ENCODE measurements around the gene PLA2G12B. TPM values are rescaled to one million over a fixed set of nuclear protein-coding genes. Genes with fewer than 3 reads are reported as not detected.

PLA2G12B gene
- total RNA-seq, 2 experiments from 2014 or later, result not detected

DNA sequence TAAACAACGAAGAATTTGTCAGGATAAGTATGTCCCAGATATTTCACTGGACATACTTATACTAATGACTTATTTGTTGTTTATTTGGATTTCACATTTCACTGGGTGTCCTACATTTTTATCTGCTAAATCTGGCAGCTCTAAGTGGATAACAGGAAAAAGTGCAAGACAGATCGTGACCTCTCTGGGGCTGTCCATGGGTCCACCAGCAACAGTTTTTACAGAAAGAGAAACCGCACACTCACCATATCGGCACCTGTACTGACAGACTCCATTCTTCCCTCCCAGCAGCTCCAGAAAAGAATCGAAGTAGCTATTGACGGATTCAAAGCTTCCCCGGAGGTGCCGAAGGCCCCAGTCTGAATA is 393 bp downstream of the PLA2G12B start:
- H3K27me3 Mint-ChIP-seq, result peaks cover 11% of the 10 kb centered on the region
- H3K9me3 Mint-ChIP-seq, result no peaks in the 10 kb centered on the region
- no peak for ATAC-seq (ENCODE audit: low read depth)
- no peak overlapping the region for H3K27ac Mint-ChIP-seq
- H3K4me1 Mint-ChIP-seq, result no peaks in the 10 kb centered on the region
- no peak for DNase-seq
- H3K36me3 Mint-ChIP-seq, result no peaks in the 10 kb centered on the region
- POLR2A ChIA-PET, result interaction anchor here (0.6 kb wide), 1 partner anchor 102 kb away, joined by 3 read pairs; no protein-coding TSS in a partner anchor
- H3K4me3 Mint-ChIP-seq, result no peak overlapping the region

DNA sequence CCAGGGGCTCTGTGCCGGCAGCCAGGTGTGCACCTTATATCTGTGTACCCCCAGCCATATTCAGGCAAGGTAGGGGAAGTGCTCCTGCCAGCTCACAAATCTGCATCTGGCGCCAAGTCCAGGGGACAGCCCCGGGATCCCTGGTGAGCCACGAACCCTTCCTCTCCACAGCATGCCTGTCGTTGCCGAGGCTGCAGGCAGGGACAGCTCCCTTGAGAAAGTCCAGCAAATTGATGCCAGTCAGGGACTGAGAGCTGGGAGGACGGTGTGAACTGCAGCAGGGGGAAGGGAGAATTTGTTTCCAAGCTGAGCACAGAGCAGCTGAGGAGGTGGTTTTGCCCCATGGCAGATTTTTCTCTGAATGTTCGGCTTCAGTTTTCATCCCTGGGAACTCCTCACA is 919 bp downstream of the PLA2G12B start:
- POLR2A ChIA-PET, result interaction anchor here (0.6 kb wide), 1 partner anchor 102 kb away, joined by 3 read pairs; no protein-coding TSS in a partner anchor
- Mint-ChIP-seq H3K27me3 (peaks cover 14% of the 10 kb centered on the region), H3K36me3 (no peaks in the 10 kb centered on the region), H3K9me3 (no peaks in the 10 kb centered on the region), H3K4me3 (no peak overlapping the region), H3K27ac (no peak overlapping the region), H3K4me1 (no peaks in the 10 kb centered on the region)
- DNase-seq, result no peak
- ATAC-seq (ENCODE audit: low read depth), result no peak

DNA sequence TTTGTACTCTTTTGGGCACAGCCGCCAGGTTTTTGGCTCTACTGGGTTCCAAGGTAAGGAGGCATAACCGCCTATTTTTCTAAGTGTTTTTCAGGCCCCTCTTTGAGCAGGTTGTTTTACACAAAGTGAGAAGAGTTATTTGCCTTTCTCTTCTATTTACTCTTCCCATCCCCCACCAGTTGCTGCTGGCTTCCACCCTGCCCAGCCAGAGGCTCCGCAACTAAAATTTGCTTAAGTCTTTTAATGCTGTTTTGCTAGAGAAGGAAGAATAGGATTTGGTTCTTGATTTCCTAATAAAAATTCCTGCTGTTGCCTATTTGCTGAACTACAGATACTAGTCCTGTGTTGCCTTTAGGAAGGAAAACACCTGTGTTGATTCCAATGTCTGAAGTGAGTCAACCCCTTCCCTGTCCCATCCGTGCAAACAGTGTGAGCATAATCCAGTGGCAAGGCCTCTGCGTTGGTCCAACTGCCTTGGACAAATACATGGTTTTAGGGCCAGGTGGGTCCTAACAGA is 1.9 kb downstream of the PLA2G12B start:
- no peak overlapping the region for H3K27ac Mint-ChIP-seq
- no peaks in the 10 kb centered on the region for H3K36me3 Mint-ChIP-seq
- no peak for DNase-seq
- H3K4me1 Mint-ChIP-seq, result no peaks in the 10 kb centered on the region
- H3K9me3 Mint-ChIP-seq, result no peaks in the 10 kb centered on the region
- H3K4me3 Mint-ChIP-seq, result no peak overlapping the region
- peaks cover 19% of the 10 kb centered on the region for H3K27me3 Mint-ChIP-seq
- POLR2A ChIA-PET, result no interaction called here
- no peak for ATAC-seq (ENCODE audit: low read depth)

DNA sequence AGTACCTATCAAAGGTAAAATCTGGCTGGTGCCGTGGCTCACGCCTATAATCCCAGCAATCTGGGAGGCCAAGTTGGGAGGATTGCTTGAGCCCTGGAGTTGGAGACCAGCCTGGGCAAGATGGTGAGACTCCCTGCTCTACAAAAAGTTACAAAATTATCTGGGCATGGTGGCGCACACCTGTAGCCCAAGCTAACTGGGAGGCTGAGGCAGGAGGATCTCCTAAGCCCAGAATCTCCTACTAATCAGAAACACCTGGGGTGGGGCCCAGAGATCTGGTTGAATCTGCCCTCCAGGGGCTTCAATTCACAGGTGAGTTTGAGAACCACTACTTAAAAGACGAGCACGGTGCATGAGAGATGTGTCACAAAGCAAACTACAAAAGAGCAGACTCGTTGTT is 2.4 kb downstream of the PLA2G12B start:
- H3K27ac Mint-ChIP-seq, result no peak overlapping the region

DNA sequence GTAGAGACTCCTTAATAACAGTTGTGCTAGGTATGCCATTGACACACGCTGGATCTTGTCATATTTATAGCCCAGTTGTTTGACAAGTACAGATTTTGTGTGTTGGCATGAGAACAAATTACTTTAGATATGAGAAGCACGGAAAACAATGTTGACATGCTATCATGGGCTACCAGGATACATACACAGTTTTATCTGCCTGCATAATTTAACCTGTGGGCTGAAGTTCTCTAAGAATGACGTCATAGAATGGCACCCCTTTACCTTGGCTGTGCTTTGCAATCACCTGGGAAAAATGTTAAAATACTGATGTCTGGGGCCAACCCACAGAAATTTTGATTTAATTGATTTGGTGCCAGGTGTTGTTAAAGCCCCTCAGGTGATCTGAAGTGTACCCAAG is 2.8 kb downstream of the PLA2G12B start:
- POLR2A ChIA-PET, result no interaction called here

More for the DNA sequence above, 2.4 kb downstream of the PLA2G12B start:
- Mint-ChIP-seq H3K4me3 (no peak overlapping the region), H3K4me1 (no peaks in the 10 kb centered on the region), H3K27me3 (peaks cover 17% of the 10 kb centered on the region), H3K36me3 (no peaks in the 10 kb centered on the region), H3K9me3 (no peaks in the 10 kb centered on the region)
- ATAC-seq (ENCODE audit: low read depth) (no peak), DNase-seq (no peak)
- POLR2A ChIA-PET, result no interaction called here

DNA sequence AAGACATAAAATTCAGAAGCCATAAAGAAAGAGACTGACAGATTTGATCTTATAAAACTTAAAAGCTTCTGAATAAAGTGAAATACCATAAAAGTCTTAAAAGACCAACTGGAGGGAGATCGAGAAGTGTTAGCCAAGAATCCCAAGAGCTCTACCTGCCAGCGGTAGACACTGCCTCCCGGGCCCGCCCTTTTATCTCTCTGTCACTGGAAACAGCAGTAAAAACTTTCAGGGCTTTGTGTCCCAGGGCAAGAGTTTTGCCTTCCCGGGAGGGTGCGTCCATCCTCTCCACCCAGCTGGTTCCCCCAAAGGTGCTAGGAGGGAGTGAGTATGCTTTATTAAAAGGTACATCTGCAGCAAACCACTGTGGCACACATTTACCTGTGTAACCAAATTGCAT is 5.8 kb downstream of the PLA2G12B start:
- Mint-ChIP-seq H3K4me1 (no peaks in the 10 kb centered on the region), H3K36me3 (no peaks in the 10 kb centered on the region), H3K9me3 (no peaks in the 10 kb centered on the region), H3K27me3 (peaks cover 27% of the 10 kb centered on the region), H3K27ac (no peak overlapping the region), H3K4me3 (no peak overlapping the region)
- ATAC-seq (ENCODE audit: low read depth) (no peak), DNase-seq (no peak)
- POLR2A ChIA-PET, result no interaction called here

More for the DNA sequence above, 2.8 kb downstream of the PLA2G12B start:
- Mint-ChIP-seq H3K4me3 (no peak overlapping the region), H3K36me3 (no peaks in the 10 kb centered on the region), H3K27me3 (peaks cover 21% of the 10 kb centered on the region), H3K4me1 (no peaks in the 10 kb centered on the region), H3K27ac (no peak overlapping the region), H3K9me3 (no peaks in the 10 kb centered on the region)
- DNase-seq (no peak), ATAC-seq (ENCODE audit: low read depth) (no peak)

DNA sequence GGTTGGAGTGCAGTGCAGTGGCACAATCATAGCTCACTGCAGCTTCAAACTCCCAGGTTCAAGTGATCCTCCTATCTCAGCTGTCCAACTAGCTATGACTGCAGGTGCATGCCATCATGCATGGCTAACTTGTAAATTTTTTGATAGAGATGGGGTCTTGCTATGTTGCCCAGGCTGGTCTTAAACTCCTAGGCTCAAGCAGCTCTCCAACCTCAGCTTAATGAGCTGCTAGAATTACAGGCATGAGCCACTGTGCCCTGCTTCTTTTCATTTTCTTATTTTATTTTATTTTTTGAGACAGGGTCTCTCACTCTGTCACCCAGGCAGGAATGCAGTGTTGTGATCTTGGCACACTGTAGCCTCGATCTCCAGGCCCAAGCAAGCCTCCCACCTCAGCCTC is 7.6 kb downstream of the PLA2G12B start:
- no peak overlapping the region for H3K27ac Mint-ChIP-seq
- no peak for DNase-seq
- no peak overlapping the region for H3K4me3 Mint-ChIP-seq
- H3K27me3 Mint-ChIP-seq, result peaks cover 27% of the 10 kb centered on the region
- H3K9me3 Mint-ChIP-seq, result no peaks in the 10 kb centered on the region
- POLR2A ChIA-PET, result no interaction called here
- no peaks in the 10 kb centered on the region for H3K4me1 Mint-ChIP-seq
- no peaks in the 10 kb centered on the region for H3K36me3 Mint-ChIP-seq
- ATAC-seq (ENCODE audit: low read depth), result no peak

DNA sequence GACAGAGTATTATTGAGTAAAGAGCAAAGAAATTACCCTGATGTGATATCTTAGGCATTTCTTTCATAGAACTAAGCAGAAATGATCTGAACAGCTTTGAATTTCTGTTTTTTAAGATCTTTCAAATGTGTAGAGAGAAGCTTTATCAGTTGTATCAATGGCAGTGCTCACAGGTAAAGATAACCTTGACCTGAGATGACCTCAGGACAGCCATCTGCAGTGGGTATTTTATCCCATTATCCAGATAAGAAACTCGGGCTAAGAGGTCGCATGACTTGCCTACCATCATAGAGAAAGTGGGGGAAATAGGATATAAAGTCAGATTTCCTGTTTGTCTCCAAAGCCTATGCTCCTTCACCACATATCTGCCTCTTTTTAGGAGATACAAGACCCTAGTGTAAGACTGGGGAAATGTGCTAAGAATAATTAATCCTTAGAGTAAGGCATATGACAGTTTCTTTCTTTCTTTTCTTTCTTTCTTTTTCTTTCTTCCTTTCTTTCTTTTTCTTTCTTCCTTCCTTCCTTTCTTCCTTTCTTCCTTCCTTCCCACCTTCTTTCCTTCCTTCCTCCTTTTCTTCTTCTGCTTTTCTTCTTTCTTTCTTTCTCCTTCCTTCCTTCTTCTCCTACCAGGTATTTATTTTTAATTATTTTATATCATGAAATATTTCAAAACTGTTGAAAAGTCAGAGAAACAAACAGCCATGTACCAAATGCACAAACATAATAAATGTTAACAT is 10.9 kb downstream of the PLA2G12B start:
- Mint-ChIP-seq H3K36me3 (no peaks in the 10 kb centered on the region), H3K4me3 (no peak overlapping the region), H3K27ac (no peak overlapping the region), H3K4me1 (no peaks in the 10 kb centered on the region), H3K9me3 (no peaks in the 10 kb centered on the region), H3K27me3 (peaks cover 20% of the 10 kb centered on the region)
- no peak for DNase-seq
- POLR2A ChIA-PET, result no interaction called here
- ATAC-seq (ENCODE audit: low read depth), result no peak

DNA sequence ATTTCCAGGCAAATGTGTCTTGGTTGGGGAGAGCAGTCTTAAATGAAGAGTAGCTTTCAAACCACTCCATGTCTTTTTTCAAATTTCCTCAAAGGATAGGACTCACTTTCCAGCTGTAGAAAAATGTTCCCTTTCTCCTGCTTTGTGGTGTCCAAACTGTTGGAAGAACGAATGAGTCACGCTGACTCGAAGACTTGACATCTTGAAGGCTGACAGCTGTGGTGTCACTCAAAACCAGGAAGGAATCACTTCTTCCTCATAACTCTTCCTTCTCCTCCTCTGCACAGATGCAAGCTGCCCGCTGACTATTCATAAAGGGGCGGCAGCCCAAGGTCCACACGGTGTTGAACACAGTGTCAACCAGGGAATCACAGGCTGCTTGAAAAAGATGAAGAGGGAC is 19.2 kb downstream of the PLA2G12B start:
- POLR2A ChIA-PET, result no interaction called here
- Mint-ChIP-seq H3K4me3 (no peak overlapping the region), H3K27me3 (no peaks in the 10 kb centered on the region), H3K4me1 (no peaks in the 10 kb centered on the region), H3K36me3 (no peaks in the 10 kb centered on the region), H3K27ac (no peak overlapping the region), H3K9me3 (no peaks in the 10 kb centered on the region)
- no peak for ATAC-seq (ENCODE audit: low read depth)
- no peak for DNase-seq

DNA sequence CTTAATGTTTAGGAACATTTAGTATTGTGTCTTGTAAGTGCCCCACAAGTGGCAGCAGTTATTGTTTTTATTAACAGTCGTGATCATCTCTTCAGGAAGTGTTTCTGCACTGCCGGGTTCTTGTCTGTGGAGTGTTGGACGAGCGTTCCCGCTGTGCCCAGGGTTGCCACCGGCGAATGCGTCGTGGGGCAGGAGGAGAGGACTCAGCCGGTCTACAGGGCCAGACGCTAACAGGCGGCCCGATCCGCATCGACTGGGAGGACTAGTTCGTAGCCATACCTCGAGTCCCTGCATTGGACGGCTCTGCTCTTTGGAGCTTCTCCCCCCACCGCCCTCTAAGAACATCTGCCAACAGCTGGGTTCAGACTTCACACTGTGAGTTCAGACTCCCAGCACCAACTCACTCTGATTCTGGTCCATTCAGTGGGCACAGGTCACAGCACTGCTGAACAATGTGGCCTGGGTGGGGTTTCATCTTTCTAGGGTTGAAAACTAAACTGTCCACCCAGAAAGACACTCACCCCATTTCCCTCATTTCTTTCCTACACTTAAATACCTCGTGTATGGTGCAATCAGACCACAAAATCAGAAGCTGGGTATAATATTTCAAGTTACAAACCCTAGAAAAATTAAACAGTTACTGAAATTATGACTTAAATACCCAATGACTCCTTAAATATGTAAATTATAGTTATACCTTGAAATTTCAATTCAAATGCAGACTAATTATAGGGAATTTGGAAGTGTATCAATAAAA is 22.2 kb downstream of the PLA2G12B start:
- no peaks in the 10 kb centered on the region for H3K9me3 Mint-ChIP-seq
- H3K4me3 Mint-ChIP-seq, result no peak overlapping the region
- no peak for ATAC-seq (ENCODE audit: low read depth)
- peaks cover 2% of the 10 kb centered on the region for H3K27me3 Mint-ChIP-seq
- no peak overlapping the region for H3K27ac Mint-ChIP-seq
- no peaks in the 10 kb centered on the region for H3K4me1 Mint-ChIP-seq
- H3K36me3 Mint-ChIP-seq, result no peaks in the 10 kb centered on the region
- POLR2A ChIA-PET, result no interaction called here
- DNase-seq, result no peak

DNA sequence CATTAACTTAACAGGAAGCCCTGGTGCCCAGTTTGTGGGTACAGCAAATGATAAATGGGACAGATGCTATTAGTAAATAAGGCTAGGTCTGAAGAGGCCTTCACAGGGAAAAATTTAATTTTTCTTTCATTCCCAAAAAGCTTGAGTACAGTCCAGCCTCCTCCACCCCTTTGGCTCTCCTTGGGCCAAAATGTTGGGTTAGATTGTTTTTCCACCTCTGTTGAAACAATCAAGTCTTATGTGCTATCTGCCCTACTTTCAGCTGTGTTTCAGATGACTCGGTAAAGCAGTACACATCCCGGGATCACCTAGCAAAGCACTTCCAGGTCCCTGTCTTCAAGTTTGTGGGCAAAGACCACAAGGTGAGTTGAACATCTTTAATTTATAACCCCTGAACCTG is 24.3 kb downstream of the PLA2G12B start:
- Mint-ChIP-seq H3K4me1 (no peaks in the 10 kb centered on the region), H3K27me3 (peaks cover 5% of the 10 kb centered on the region), H3K4me3 (no peak overlapping the region), H3K9me3 (no peaks in the 10 kb centered on the region), H3K27ac (no peak overlapping the region), H3K36me3 (no peaks in the 10 kb centered on the region)
- ATAC-seq (ENCODE audit: low read depth), result no peak
- no peak for DNase-seq
- POLR2A ChIA-PET, result no interaction called here

DNA sequence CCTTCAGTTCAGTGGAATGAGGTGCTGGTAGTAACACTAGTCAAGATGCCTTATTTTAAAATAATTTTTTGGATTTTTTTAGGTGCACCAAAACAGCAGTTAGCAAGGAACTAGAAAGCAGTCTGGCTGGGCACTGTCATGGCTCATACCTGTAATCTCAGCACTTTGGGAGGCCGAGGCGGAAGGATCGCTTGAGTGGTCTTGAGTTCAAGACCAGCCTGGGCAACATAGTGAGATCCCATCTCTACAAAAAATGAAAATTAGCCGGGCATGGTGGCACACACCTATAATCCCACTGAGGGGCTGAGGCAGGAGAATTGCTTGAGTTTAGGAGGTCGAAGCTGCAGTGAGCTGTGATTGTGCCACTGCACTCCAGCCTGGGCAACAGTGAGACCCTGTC is 25.8 kb downstream of the PLA2G12B start:
- no peaks in the 10 kb centered on the region for H3K4me1 Mint-ChIP-seq
- no peak overlapping the region for H3K27ac Mint-ChIP-seq
- H3K27me3 Mint-ChIP-seq, result peaks cover 5% of the 10 kb centered on the region
- POLR2A ChIA-PET, result no interaction called here
- no peaks in the 10 kb centered on the region for H3K9me3 Mint-ChIP-seq
- no peak overlapping the region for H3K4me3 Mint-ChIP-seq
- no peak for ATAC-seq (ENCODE audit: low read depth)
- DNase-seq, result no peak
- no peaks in the 10 kb centered on the region for H3K36me3 Mint-ChIP-seq

DNA sequence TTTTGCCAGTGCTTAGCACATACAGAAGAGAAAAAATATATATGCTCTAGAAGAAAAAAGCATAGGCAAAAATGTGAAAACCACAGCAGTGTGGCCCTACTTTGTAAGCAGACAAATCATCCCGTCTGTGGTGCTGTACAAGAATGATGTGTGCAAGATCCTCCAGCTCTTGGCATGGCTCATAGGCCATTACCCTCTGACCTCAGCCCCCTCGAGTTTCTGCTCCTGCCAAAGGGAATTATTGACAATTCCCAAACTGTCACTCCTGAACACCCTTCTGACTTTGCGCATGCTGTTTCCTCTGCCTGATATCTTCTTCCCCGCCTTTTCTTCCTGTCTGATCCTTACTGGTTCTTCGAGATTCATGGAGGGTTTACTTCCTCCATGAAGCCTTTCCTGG is 27.1 kb downstream of the PLA2G12B start:
- no peaks in the 10 kb centered on the region for H3K4me1 Mint-ChIP-seq
- H3K4me3 Mint-ChIP-seq, result no peak overlapping the region
- POLR2A ChIA-PET, result no interaction called here
- ATAC-seq (ENCODE audit: low read depth) (no peak), DNase-seq (no peak)
- H3K27me3 Mint-ChIP-seq, result peaks cover 6% of the 10 kb centered on the region
- H3K27ac Mint-ChIP-seq, result no peak overlapping the region
- no peaks in the 10 kb centered on the region for H3K36me3 Mint-ChIP-seq
- peaks cover under 1% of the 10 kb centered on the region for H3K9me3 Mint-ChIP-seq

DNA sequence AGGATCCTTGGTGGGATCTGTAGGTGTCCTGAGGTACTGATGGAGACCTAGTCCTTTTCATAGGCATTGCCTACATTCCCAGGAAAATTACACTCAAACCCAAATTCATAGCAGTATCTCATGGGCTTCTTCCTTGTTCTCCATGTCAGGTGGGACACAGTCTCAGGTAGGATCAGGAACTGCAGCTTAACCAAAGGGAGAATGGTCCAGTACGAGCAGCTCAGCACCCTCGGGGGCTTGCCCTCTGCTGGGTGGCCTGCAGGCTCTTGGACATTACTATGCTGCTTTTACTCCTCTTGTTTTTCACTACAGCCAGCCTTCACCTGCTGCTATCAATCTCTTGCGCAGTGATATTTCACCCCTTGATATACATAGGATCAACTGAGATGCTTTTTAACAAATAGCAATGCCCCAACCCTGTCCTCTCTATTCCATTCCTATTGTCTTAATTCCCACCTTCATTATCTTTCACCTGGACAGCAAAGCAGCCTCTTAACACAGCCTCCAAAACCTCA is 28.6 kb downstream of the PLA2G12B start:
- DNase-seq, result no peak
- POLR2A ChIA-PET, result no interaction called here
- Mint-ChIP-seq H3K4me3 (no peak overlapping the region), H3K36me3 (peaks cover 2% of the 10 kb centered on the region), H3K9me3 (peaks cover 5% of the 10 kb centered on the region), H3K27ac (no peak overlapping the region), H3K4me1 (no peaks in the 10 kb centered on the region), H3K27me3 (peaks cover 7% of the 10 kb centered on the region)
- ATAC-seq (ENCODE audit: low read depth), result no peak

Measured in activated naive CD8-positive, alpha-beta T cell treated with anti-CD3 and anti-CD28 coated beads, Interleukin-2, amount 10 ng/mL, durations not matched to agents 7 days and 5 days (primary cell).